RWPE1 (cell line): ENCODE results near the gene SHANK2.

ENCODE experiments used
- CTCF ChIA-PET: fragments of 350-600 bp; sonication (Branson Sonifier 250); formaldehyde crosslinking; extraction: SDS; loops from one replicate; lab custom pipeline; 2021; lab: Yijun Ruan, JAX
- POLR2A ChIA-PET: fragments of 400-600 bp; formaldehyde crosslinking; extraction: SDS; loops from one replicate; lab custom pipeline; 2020; ENCODE audit warnings: antibody characterized with exemption; ENCODE audit not compliant: low non-redundant PET; lab: Yijun Ruan, JAX
- DNase-seq: peaks from one replicate; pipeline ENCODE4 v3.0.0; 2012; ENCODE audit warnings: low spot score
- H3K27ac ChIP-seq: fragments of 450-650 bp; 2 replicates; pipeline ENCODE4 v1.5.1; 2017
- CTCF ChIP-seq: fragments of 450-650 bp; conservative IDR thresholded peaks from 2 replicates; pipeline ENCODE4 v1.5.1; 2017; ENCODE audit warnings: low read depth, mild to moderate bottlenecking

SHANK2 gene

GRCh38 chr11:71223671-71224660 lies 28.4 kb downstream of the SHANK2 start:
- no peak overlapping the region for H3K27ac ChIP-seq
- TF ChIP-seq CTCF: no peak
- POLR2A ChIA-PET: no interaction called here
- DNase-seq: no peak
- CTCF ChIA-PET: no interaction called here

- ChIA-PET CTCF (no interaction called here), POLR2A (no interaction called here)
- TF ChIP-seq CTCF: no peak
- no peak overlapping the region for H3K27ac ChIP-seq
- no peak for DNase-seq
Measured at GRCh38 chr11:71223081-71223405, 29.3 kb downstream of the SHANK2 start.

GRCh38 chr11:71222318-71223080 lies 29.9 kb downstream of the SHANK2 start:
- no peak for DNase-seq
- POLR2A ChIA-PET: no interaction called here
- no peak overlapping the region for H3K27ac ChIP-seq
- CTCF ChIA-PET: no interaction called here
- TF ChIP-seq CTCF: no peak

GRCh38 chr11:71221821-71222220 lies 30.6 kb downstream of the SHANK2 start:
- POLR2A ChIA-PET: no interaction called here
- CTCF ChIA-PET: no interaction called here
- no peak for TF ChIP-seq CTCF
- no peak for DNase-seq
- H3K27ac ChIP-seq: no peak overlapping the region

- CTCF ChIA-PET: no interaction called here
- TF ChIP-seq CTCF: no peak
- no peak overlapping the region for H3K27ac ChIP-seq
- DNase-seq: no peak
- POLR2A ChIA-PET: no interaction called here
Measured at GRCh38 chr11:71221201-71221600, 31.2 kb downstream of the SHANK2 start.

GRCh38 chr11:71218789-71219499 lies 33.4 kb downstream of the SHANK2 start:
- no peak overlapping the region for H3K27ac ChIP-seq
- ChIA-PET POLR2A (no interaction called here), CTCF (interaction anchor here (0.6 kb wide), 1 partner anchor 21 kb away, joined by 5 read pairs; no protein-coding TSS in a partner anchor)
- DNase-seq: no peak
- TF ChIP-seq CTCF: no peak
